Measurements from ENCODE around the gene NKAIN1.
"Not testable (repeated sequence)": the region's sequence is repeated elsewhere in the genome, so short reads cannot be mapped to it uniquely, and the experiment has no call there.

The NKAIN1 gene

GRCh38 chr1:31148409-31148808 lies 91.3 kb downstream of the NKAIN1 start:
- no peak for FAIRE-seq

- no peak for FAIRE-seq
Measured at GRCh38 chr1:31145648-31146047, 94.0 kb downstream of the NKAIN1 start.

- no peak for FAIRE-seq
Measured at GRCh38 chr1:31144442-31144841, 95.2 kb downstream of the NKAIN1 start.

- no peak for FAIRE-seq
Measured at GRCh38 chr1:31143455-31143854, 96.2 kb downstream of the NKAIN1 start.

GRCh38 chr1:31142406-31142805 lies 97.3 kb downstream of the NKAIN1 start:
- FAIRE-seq = no peak

- no peak for FAIRE-seq
Measured at GRCh38 chr1:31140299-31140698, 99.4 kb downstream of the NKAIN1 start.

GRCh38 chr1:31138797-31139521 lies 100.7 kb downstream of the NKAIN1 start:
- not testable (repeated sequence) for FAIRE-seq

GRCh38 chr1:31137873-31138272 lies 101.8 kb downstream of the NKAIN1 start:
- not testable (repeated sequence) for FAIRE-seq

GRCh38 chr1:31135973-31136600 lies 103.6 kb downstream of the NKAIN1 start:
- no peak for FAIRE-seq

GRCh38 chr1:31133368-31133767 lies 106.3 kb downstream of the NKAIN1 start:
- no peak for FAIRE-seq

Measured in TTC549 (cell line).